Stimulated activated CD4-positive, alpha-beta T cell treated with anti-CD3 and anti-CD28 coated beads, Interleukin-12 subunit alpha, Interleukin-12 subunit beta, amount 100 ng/mL, for 4 hours (primary cell): ENCODE data around the gene SERPINF2.
"Not testable (repeated sequence)": the region's sequence is repeated elsewhere in the genome, so short reads cannot be mapped to it uniquely, and the experiment has no call there.

ENCODE experiments used
- DNase-seq: peaks from one replicate; pipeline ENCODE4 v3.0.0-alpha.2; 2020

SERPINF2 gene

DNA sequence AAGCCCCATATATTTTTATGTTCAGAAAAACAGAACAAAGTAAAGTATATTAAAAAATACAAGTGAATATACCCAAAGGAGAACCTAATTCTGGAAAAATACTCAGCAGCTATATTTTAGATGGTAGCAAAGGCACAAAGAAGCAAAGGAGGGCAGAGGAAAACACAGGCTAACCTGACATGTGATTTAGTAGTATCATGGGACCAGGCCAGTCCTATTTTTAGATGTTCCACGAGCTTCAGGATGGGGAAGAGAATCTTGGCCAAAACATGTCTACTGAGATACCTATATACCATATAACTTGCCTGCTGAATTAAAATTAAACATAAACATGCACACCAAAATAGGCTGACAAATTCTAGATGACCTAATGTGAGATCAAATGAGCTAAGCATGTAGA is 54.1 kb downstream of the SERPINF2 start:
- DNase-seq = no peak

DNA sequence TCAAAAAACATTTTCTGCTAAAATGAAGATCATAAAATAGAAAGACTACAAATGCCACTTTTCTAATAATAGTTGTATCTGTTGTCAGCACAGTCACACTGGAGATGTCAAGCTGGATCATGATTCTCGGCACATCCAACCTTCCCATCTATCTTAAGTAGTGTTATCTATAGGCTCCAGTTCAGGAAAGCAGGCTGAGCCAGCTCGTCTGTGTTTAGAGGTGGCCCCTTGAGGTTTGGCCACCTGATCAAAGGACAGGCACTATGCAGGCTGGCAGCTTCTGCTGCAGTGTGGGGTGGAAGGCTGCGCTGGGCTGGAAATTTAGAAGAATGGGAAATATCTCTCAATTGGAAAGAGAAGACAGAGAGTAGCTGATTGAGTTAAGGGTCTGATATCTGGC is 54.7 kb downstream of the SERPINF2 start:
- DNase-seq = no peak

DNA sequence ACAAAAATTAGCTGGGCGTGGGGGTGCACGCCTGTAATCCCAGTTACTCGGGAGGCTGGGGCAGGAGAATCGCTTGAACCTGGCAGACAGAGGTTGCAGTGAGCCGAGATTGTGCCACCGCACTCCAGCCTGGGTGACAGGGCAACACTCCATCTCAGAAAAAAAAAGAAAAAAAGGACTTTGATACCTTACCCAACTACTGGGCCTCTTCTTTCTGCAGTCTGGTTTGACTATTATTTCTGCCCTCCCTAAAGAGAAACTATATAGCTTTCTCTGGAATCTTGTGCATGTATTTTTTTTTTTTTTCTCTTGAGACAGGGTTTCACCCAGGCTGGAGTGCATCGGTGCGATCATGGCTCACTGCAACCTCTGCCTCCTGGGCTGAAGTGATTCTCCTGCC is 55.2 kb downstream of the SERPINF2 start:
- not testable (repeated sequence) for DNase-seq

DNA sequence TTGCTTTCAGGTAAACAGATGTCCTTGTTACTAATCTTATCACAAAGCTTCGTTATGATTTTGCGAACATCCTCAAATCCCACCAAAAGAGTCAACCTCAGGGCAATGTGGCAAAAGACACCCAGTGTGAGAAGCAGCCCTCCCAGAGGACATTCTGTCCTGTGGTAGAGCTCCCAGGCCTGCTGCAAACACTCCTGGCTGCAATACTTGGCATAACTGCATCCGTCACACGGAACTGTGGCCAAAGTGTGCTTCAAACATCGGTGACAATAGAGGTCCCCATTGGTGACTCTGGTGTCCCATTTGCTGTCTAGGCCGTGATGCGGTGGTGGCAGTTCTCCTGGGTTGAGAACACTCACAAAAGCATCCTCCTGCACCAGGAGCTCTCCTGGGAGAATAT is 57.6 kb downstream of the SERPINF2 start:
- DNase-seq = no peak

DNA sequence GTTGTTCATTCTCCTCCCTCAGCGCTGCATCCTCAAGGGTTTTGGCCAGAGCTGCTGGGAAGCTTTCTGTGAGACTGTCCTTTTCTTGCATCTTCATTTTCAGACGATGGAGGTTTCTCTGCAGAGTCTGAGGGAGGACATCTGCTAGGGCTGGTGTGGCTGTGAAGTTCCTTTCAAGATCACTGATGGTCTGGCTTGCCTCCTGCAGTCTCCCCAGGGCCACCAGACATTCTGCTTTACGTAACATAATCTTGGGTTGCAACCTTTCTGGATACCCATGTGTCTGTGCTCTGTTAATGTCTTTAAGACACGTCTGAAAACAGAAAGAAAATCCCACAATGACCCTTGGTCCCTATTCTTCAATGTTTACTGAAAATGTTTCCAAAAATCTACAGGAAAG is 58.0 kb downstream of the SERPINF2 start:
- no peak for DNase-seq

DNA sequence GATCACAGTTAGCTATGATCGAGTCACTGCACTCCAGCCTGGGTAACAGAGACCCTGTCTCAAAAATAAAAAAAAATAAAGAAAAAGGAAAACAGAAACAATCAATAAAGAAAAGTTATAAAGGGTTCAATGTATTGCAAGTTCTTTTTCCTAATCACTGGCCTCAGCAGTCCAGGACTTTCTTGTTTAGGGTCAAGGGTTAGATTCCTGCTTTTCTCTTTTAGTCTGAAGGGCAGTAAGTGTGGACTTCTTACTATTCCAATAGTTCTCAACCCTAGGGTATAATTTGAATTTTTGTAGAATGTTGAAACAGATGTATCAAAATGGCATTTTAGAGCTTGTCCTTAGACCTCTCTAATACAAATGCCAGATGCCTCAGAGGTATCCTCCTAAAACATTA is 59.8 kb downstream of the SERPINF2 start:
- no peak for DNase-seq

DNA sequence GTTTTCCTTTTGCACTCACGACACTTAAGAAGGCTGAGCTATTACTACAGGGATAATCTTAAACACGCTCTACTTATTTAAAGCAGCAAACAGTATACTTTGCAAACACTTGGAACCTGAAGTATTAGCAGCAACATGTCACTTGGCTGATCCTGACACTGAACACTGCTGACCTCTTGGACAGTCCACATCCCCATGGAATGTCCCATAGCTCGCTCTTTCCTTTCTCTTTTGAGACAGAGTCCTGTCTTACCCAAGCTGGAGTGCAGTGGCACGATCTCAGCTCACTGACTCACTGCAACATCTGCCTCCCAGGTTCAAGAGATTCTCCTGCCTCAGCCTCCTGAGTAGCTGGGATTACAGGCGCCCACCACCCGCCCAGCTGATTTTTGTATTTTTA is 60.6 kb downstream of the SERPINF2 start:
- DNase-seq = no peak
